SK-N-SH (cell line): ENCODE data around the gene SUMF1. TPM values are rescaled to one million over a fixed set of nuclear protein-coding genes. Genes with fewer than 3 reads are reported as not detected.

Experiments
- CTCF ChIA-PET: fragments of 300-600, 350-600 bp; formaldehyde crosslinking; extraction: SDS; loops from one replicate; lab custom pipeline; 2021; lab: Yijun Ruan, JAX
- POLR2A ChIA-PET: fragments of 350-600 bp; sonication (Branson Sonifier 250); formaldehyde crosslinking; extraction: SDS; loops from one replicate; lab custom pipeline; 2020; ENCODE audit warnings: antibody characterized with exemption, inconsistent platforms; lab: Yijun Ruan, JAX
- DNase-seq: peaks from one replicate; pipeline ENCODE4 v3.0.0; 2012
- H2AFZ ChIP-seq: fragments of 200-600 bp; sonication (generic); 2 replicates; pipeline ENCODE4 v1.8.1; 2016; ENCODE audit warnings: antibody characterized with exemption, mild to moderate bottlenecking, low read depth
- H3F3A ChIP-seq: fragments of 200-600 bp; sonication (generic); replicated peaks from 2 replicates; pipeline ENCODE3; 2016; ENCODE audit warnings: antibody characterized with exemption, mild to moderate bottlenecking; ENCODE audit not compliant: insufficient read depth
- H3K27ac ChIP-seq, 2 experiments: fragments of 200-500 bp in 1 of 2; fragments of 200-600 bp in 1 of 2; sonication (Bioruptor generic) in 1 of 2; sonication (generic), shearing (Covaris generic) in 1 of 2; 2 replicates each; pipeline versions ENCODE4 v1.5.1 to v1.6.1; 2014 to 2016; ENCODE audit warnings: low read depth in 2 of 2, inconsistent platforms in 1 of 2, low read length in 1 of 2, mild to moderate bottlenecking in 1 of 2, mixed read lengths in 1 of 2
- H3K27me3 ChIP-seq: fragments of 200-600 bp; sonication (generic), shearing (Covaris generic); 2 replicates; pipeline ENCODE4 v1.6.1; 2016; ENCODE audit warnings: mixed run types; ENCODE audit not compliant: insufficient read depth
- H3K36me3 ChIP-seq, 2 experiments: fragments of 200-500 bp in 1 of 2; fragments of 200-600 bp in 1 of 2; sonication (Bioruptor generic) in 1 of 2; sonication (generic) in 1 of 2; replicated peaks in 1 of 2; 2 replicates each; pipeline versions ENCODE3 to v1.5.1; 2014 to 2016; ENCODE audit warnings: low read length in 1 of 2, mild to moderate bottlenecking in 1 of 2; ENCODE audit not compliant: insufficient read depth in 2 of 2, control insufficient read depth in 1 of 2
- H3K4me1 ChIP-seq, 2 experiments: fragments of 200-500 bp in 1 of 2; fragments of 200-600 bp in 1 of 2; sonication (Bioruptor generic) in 1 of 2; sonication (generic), shearing (Covaris generic) in 1 of 2; 2 replicates each; pipeline versions ENCODE4 v1.5.1 to v1.6.1; 2014 to 2016; ENCODE audit warnings: low read depth in 1 of 2, low read length in 1 of 2, mixed run types in 1 of 2; ENCODE audit not compliant: insufficient read depth in 2 of 2, control insufficient read depth in 1 of 2
- H3K4me2 ChIP-seq: fragments of 200-600 bp; sonication (generic), shearing (Covaris generic); 2 replicates; pipeline ENCODE4 v1.6.1; 2017; ENCODE audit warnings: mixed run types
- H3K4me3 ChIP-seq, 2 experiments: fragments of 200-500 bp in 1 of 2; fragments of 200-600 bp in 1 of 2; sonication (Bioruptor generic) in 1 of 2; sonication (generic), shearing (Covaris generic) in 1 of 2; 2 replicates each; pipeline versions ENCODE4 v1.5.1 to v1.8.1; 2014 to 2016; ENCODE audit warnings: low read depth in 2 of 2, inconsistent platforms in 1 of 2, low read length in 1 of 2, mild to moderate bottlenecking in 1 of 2, mixed read lengths in 1 of 2, moderate library complexity in 1 of 2
- H3K79me2 ChIP-seq: fragments of 200-600 bp; sonication (generic); 2 replicates; pipeline ENCODE4 v1.8.1; 2017; ENCODE audit warnings: mild to moderate bottlenecking; ENCODE audit not compliant: insufficient read depth
- H3K9ac ChIP-seq: fragments of 200-600 bp; sonication (generic); 2 replicates; pipeline ENCODE4 v1.6.1; 2017; ENCODE audit warnings: mixed run types
- H3K9me2 ChIP-seq: fragments of 200-600 bp; sonication (generic); 2 replicates; pipeline ENCODE4 v1.6.1; 2017; ENCODE audit warnings: mixed run types
- H3K9me3 ChIP-seq: fragments of 200-600 bp; sonication (generic); 2 replicates; pipeline ENCODE4 v1.6.1; 2017; ENCODE audit warnings: mixed run types, mild to moderate bottlenecking, moderate library complexity
- H4K20me1 ChIP-seq: fragments of 200-600 bp; sonication (generic); 2 replicates; pipeline ENCODE4 v1.6.1; 2017; ENCODE audit warnings: mild to moderate bottlenecking, mixed run types; ENCODE audit not compliant: insufficient read depth
- ELF1 ChIP-seq: IDR thresholded peaks from 2 replicates; pipeline ENCODE4 v1.4.0; 2012
- EP300 ChIP-seq, 2 experiments: IDR thresholded peaks; 2 replicates each; pipeline versions ENCODE4 v1.4.0 to v1.6.1; 2012; ENCODE audit warnings: borderline replicate concordance in 1 of 2, low read depth in 1 of 2, low read length in 1 of 2
- EZH2phosphoT487 ChIP-seq: fragments of 200-600 bp; sonication (generic); IDR thresholded peaks from 2 replicates; pipeline ENCODE4 v1.6.1; 2017; ENCODE audit warnings: low read depth, mixed run types, mild to moderate bottlenecking, antibody characterized with exemption, moderate library complexity, borderline replicate concordance
- FOXJ3 ChIP-seq: sonication (generic); formaldehyde crosslinking; IDR thresholded peaks from 2 replicates; pipeline ENCODE4 v1.5.1; 2020; ENCODE audit warnings: mild to moderate bottlenecking, missing genetic modification reagents
- FOXM1 ChIP-seq: IDR thresholded peaks from 2 replicates; pipeline ENCODE4 v1.4.0; 2012; ENCODE audit warnings: low read depth, mild to moderate bottlenecking
- JUND ChIP-seq: IDR thresholded peaks from 2 replicates; pipeline ENCODE4 v1.4.0; 2012
- POLR2AphosphoS5 ChIP-seq: IDR thresholded peaks from 2 replicates; pipeline ENCODE4 v1.6.1; 2012; ENCODE audit warnings: low read depth, low read length
- RCOR1 ChIP-seq: fragments of 150-350 bp; IDR thresholded peaks from 2 replicates; pipeline ENCODE4 v1.6.1; 2017; ENCODE audit warnings: antibody characterized with exemption, low read length
- SMC3 ChIP-seq: IDR thresholded peaks from 2 replicates; pipeline ENCODE4 v1.6.1; 2012; ENCODE audit warnings: low read depth, low read length, improper control_type of control experiment
- TAF1 ChIP-seq: IDR thresholded peaks from 2 replicates; pipeline ENCODE4 v1.6.1; 2012; ENCODE audit warnings: low read depth, mild to moderate bottlenecking, low read length, moderate library complexity, borderline replicate concordance
- TEAD4 ChIP-seq: IDR thresholded peaks from 2 replicates; pipeline ENCODE4 v1.4.0; 2012; ENCODE audit warnings: mild to moderate bottlenecking, borderline replicate concordance; ENCODE audit not compliant: insufficient read depth
- YY1 ChIP-seq: IDR thresholded peaks from 2 replicates; pipeline ENCODE4 v1.4.0; 2012; ENCODE audit warnings: low read depth, mild to moderate bottlenecking
- WGBS: methylation state at CpG from one replicate; pipeline ENCODE4 v1.1.6; 2017; ENCODE audit warnings: low lambda C conversion rate; 5-methylcytosine and 5-hydroxymethylcytosine counted together
- polyA plus RNA-seq, 3 experiments: library from polyadenylated mRNA; depleted of rRNA; stranded (reverse); fragments of >200 nt; gene quantifications; 2 replicates each; pipeline ENCODE4 v1.2.3, GENCODE V29; 2012
- TF ChIP-seq, protein P1 (sequence below): IDR thresholded peaks from 2 replicates; pipeline ENCODE4; 2012
- TF ChIP-seq, protein P2 (sequence below): IDR thresholded peaks from 2 replicates; pipeline ENCODE4 v1.6.1; 2012; ENCODE audit warnings: mild to moderate bottlenecking, low read depth, low read length, moderate library complexity
- TF ChIP-seq, protein P3 (sequence below): IDR thresholded peaks from 2 replicates; pipeline ENCODE4 v1.4.0; 2012; ENCODE audit warnings: low read depth
- TF ChIP-seq, protein P4 (sequence below): fragments of 150-350 bp; IDR thresholded peaks from 2 replicates; pipeline ENCODE4 v1.6.1; 2017; ENCODE audit warnings: antibody characterized with exemption, low read length, low read depth, borderline replicate concordance

SUMF1 gene
- polyA plus RNA-seq, 1 of the 3 experiments (the other 2 are of a cell fraction), result 56.9 TPM

DNA sequence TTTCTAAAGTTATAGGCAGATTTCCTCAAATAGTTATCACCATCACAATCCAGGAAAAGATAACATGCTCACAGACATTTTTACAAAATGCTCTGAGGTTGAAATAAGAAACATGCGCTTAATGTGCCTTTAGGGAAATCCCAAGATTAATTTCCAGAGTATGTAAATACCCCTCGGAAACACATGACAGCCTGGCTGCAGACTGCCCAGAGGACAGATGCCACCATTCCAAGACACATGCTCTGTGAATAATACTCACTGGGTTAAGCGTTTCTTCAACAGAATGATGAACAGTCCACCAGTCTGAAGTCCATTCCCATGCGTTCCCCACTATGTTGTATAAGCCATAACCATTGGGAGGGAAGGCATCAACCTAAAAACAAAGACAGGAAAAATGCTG is 56.5 kb downstream of the SUMF1 start:
- 97% methylated on average over 4 of the region's 4 CpGs for WGBS
- DNase-seq, result no peak
- POLR2A ChIA-PET, result no interaction called here
- H4K20me1 ChIP-seq, result no peaks in the 10 kb centered on the region
- H3K9me3 ChIP-seq, result no peaks in the 10 kb centered on the region
- no peak overlapping the region for H3K9ac ChIP-seq
- no peak overlapping the region for H2AFZ ChIP-seq
- peaks cover 0 to 2% of the 10 kb centered on the region in 2 experiments for H3K36me3 ChIP-seq
- H3K27ac ChIP-seq, result no peak overlapping the region
- TF ChIP-seq, protein P1, sequence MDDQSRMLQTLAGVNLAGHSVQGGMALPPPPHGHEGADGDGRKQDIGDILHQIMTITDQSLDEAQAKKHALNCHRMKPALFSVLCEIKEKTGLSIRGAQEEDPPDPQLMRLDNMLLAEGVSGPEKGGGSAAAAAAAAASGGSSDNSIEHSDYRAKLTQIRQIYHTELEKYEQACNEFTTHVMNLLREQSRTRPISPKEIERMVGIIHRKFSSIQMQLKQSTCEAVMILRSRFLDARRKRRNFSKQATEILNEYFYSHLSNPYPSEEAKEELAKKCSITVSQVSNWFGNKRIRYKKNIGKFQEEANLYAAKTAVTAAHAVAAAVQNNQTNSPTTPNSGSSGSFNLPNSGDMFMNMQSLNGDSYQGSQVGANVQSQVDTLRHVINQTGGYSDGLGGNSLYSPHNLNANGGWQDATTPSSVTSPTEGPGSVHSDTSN, result no peak
- CTCF ChIA-PET, result no interaction called here
- H3K9me2 ChIP-seq, result no peaks in the 10 kb centered on the region
- no peaks in the 10 kb centered on the region for H3F3A ChIP-seq
- H3K27me3 ChIP-seq, result no peaks in the 10 kb centered on the region
- no peak overlapping the region for H3K4me2 ChIP-seq
- H3K79me2 ChIP-seq, result no peaks in the 10 kb centered on the region
- no peak overlapping the region for H3K4me3 ChIP-seq
- peaks cover 5 to 6% of the 10 kb centered on the region in 2 experiments; a peak in 2 of 4 replicates for H3K4me1 ChIP-seq

DNA sequence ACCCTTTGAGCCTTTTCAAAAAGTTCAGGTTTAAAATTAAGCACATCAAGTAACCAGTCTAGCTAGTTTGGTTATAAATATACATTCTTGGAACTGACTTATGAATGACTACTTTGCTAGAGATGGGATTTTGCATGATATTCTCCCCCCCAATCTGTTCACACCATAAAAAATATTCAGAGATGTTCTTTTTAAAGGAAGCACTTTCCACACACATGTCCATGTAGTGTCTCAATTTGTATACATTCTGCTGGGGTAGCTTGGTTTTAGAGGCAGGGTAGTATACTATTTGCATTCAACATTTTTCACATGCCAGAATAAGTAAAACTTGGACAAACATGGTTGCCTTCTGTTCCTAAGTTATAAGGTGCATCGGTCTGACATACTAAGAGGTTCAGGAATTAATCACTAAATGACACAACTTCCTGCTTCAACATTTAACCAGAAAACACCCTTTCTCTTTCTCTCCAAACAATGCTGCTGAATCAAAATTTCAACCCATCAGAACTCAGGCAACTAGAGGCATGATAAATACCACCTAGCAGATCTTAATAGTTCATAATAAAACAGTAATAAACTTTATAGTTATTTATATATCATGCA is 57.0 kb downstream of the SUMF1 start:
- Histone ChIP-seq H4K20me1 (no peaks in the 10 kb centered on the region), H3K27me3 (no peaks in the 10 kb centered on the region), H3K79me2 (no peaks in the 10 kb centered on the region), H3K4me2 (no peak overlapping the region), H3K36me3 (peaks cover 0 to 2% of the 10 kb centered on the region in 2 experiments), H3K4me1 (peaks cover 5 to 6% of the 10 kb centered on the region in 2 experiments; a peak in 2 of 4 replicates), H3K9ac (no peak overlapping the region), H3F3A (no peaks in the 10 kb centered on the region), H3K9me3 (no peaks in the 10 kb centered on the region), H3K27ac (no peak overlapping the region), H3K9me2 (no peaks in the 10 kb centered on the region), H3K4me3 (no peak overlapping the region), H2AFZ (no peak overlapping the region)
- POLR2A ChIA-PET, result interaction anchor here (1.3 kb wide), 1 partner anchor 83 kb away, joined by 3 read pairs; the partner anchor contains the start of gene ITPR1
- TF ChIP-seq POLR2AphosphoS5 (no peak), EP300 (IDR thresholded peaks at IDR 0.05; ENCODE audit: borderline replicate concordance in 1 of 2, low read depth in 1 of 2, low read length in 1 of 2) (no peak), TEAD4 (no peak), JUND (no peak), YY1 (no peak), ELF1 (no peak), SMC3 (no peak), FOXJ3 (no peak), RCOR1 (no peak), TAF1 (no peak), FOXM1 (no peak), EZH2phosphoT487 (no peak)
- TF ChIP-seq, protein P2, sequence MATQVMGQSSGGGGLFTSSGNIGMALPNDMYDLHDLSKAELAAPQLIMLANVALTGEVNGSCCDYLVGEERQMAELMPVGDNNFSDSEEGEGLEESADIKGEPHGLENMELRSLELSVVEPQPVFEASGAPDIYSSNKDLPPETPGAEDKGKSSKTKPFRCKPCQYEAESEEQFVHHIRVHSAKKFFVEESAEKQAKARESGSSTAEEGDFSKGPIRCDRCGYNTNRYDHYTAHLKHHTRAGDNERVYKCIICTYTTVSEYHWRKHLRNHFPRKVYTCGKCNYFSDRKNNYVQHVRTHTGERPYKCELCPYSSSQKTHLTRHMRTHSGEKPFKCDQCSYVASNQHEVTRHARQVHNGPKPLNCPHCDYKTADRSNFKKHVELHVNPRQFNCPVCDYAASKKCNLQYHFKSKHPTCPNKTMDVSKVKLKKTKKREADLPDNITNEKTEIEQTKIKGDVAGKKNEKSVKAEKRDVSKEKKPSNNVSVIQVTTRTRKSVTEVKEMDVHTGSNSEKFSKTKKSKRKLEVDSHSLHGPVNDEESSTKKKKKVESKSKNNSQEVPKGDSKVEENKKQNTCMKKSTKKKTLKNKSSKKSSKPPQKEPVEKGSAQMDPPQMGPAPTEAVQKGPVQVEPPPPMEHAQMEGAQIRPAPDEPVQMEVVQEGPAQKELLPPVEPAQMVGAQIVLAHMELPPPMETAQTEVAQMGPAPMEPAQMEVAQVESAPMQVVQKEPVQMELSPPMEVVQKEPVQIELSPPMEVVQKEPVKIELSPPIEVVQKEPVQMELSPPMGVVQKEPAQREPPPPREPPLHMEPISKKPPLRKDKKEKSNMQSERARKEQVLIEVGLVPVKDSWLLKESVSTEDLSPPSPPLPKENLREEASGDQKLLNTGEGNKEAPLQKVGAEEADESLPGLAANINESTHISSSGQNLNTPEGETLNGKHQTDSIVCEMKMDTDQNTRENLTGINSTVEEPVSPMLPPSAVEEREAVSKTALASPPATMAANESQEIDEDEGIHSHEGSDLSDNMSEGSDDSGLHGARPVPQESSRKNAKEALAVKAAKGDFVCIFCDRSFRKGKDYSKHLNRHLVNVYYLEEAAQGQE, result no peak
- TF ChIP-seq, protein P3, sequence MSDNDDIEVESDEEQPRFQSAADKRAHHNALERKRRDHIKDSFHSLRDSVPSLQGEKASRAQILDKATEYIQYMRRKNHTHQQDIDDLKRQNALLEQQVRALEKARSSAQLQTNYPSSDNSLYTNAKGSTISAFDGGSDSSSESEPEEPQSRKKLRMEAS, result no peak
- TF ChIP-seq, protein P4, sequence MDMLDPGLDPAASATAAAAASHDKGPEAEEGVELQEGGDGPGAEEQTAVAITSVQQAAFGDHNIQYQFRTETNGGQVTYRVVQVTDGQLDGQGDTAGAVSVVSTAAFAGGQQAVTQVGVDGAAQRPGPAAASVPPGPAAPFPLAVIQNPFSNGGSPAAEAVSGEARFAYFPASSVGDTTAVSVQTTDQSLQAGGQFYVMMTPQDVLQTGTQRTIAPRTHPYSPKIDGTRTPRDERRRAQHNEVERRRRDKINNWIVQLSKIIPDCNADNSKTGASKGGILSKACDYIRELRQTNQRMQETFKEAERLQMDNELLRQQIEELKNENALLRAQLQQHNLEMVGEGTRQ, result no peak
- CTCF ChIA-PET, result interaction anchor here (1.6 kb wide), 1 partner anchor 59 kb away, joined by 4 read pairs; no protein-coding TSS in a partner anchor
- no peak for DNase-seq
- WGBS, result 53% methylated on average over 1 of the region's 1 CpG
